Endodermal cell (in vitro differentiated cells): ENCODE measurements around the gene ZNF318. TPM values are rescaled to one million over a fixed set of nuclear protein-coding genes. Genes with fewer than 3 reads are reported as not detected.

Source experiments
- DNase-seq: peaks from one replicate; pipeline ENCODE4 v3.0.0-alpha.2; 2017
- H3K27ac ChIP-seq: 2 replicates; pipeline ENCODE4 v1.5.1; 2013; ENCODE audit warnings: mild to moderate bottlenecking, low read depth, low read length, moderate library complexity
- H3K27me3 ChIP-seq: 2 replicates; pipeline ENCODE4 v1.6.1; 2013; ENCODE audit warnings: mild to moderate bottlenecking, low read length, moderate library complexity; ENCODE audit not compliant: insufficient read depth, control insufficient read depth, poor library complexity, severe bottlenecking
- H3K36me3 ChIP-seq: 2 replicates; pipeline ENCODE4 v1.7.0; 2013; ENCODE audit warnings: mild to moderate bottlenecking, low read length, moderate library complexity; ENCODE audit not compliant: control insufficient read depth, insufficient read depth
- H3K4me1 ChIP-seq: one replicate; pipeline ENCODE4 v1.7.0; 2013; ENCODE audit warnings: low read length; ENCODE audit not compliant: control insufficient read depth, insufficient read depth
- H3K4me3 ChIP-seq: 2 replicates; pipeline ENCODE4 v1.5.1; 2013; ENCODE audit warnings: mild to moderate bottlenecking, low read length, moderate library complexity
- H3K9ac ChIP-seq: 2 replicates; pipeline ENCODE4 v1.6.1; 2013; ENCODE audit warnings: mild to moderate bottlenecking, low read length, moderate library complexity; ENCODE audit not compliant: poor library complexity, severe bottlenecking; ENCODE audit errors: extremely low read depth
- H3K9me3 ChIP-seq: 2 replicates; pipeline ENCODE4 v1.6.1; 2013; ENCODE audit warnings: mild to moderate bottlenecking, low read length, moderate library complexity; ENCODE audit not compliant: control insufficient read depth
- H3K27ac Mint-ChIP-seq: 2 replicates; pipeline ENCODE4 v1.8.0; 2020; ENCODE audit warnings: mixed read lengths
- H3K27me3 Mint-ChIP-seq: 2 replicates; pipeline ENCODE4 v1.8.0; 2021; ENCODE audit warnings: mild to moderate bottlenecking, mixed read lengths; ENCODE audit not compliant: insufficient read depth
- H3K36me3 Mint-ChIP-seq: 2 replicates; pipeline ENCODE4 v1.8.0; 2020; ENCODE audit warnings: low read depth, mixed read lengths
- H3K4me1 Mint-ChIP-seq: 2 replicates; pipeline ENCODE4 v1.8.0; 2020; ENCODE audit warnings: mixed read lengths
- H3K4me3 Mint-ChIP-seq: 2 replicates; pipeline ENCODE4 v1.8.0; 2020; ENCODE audit warnings: mild to moderate bottlenecking, moderate library complexity, mixed read lengths
- H3K9me3 Mint-ChIP-seq: 2 replicates; pipeline ENCODE4 v1.8.0; 2020; ENCODE audit warnings: mild to moderate bottlenecking, mixed read lengths
- CTCF ChIP-seq: fragments of 200-600 bp; sonication (generic); conservative IDR thresholded peaks from 2 replicates; pipeline ENCODE4 v1.5.0; 2021; ENCODE audit warnings: antibody characterized with exemption, mild to moderate bottlenecking
- WGBS, 2 experiments: methylation state at CpG; one replicate each; pipeline versions ENCODE4 v1.1.5 to v1.1.7; 2013; ENCODE audit warnings: missing lambda C conversion rate in 2 of 2, mixed read lengths in 1 of 2; ENCODE audit not compliant: insufficient coverage in 1 of 2, insufficient read length in 1 of 2; 5-methylcytosine and 5-hydroxymethylcytosine counted together
- total RNA-seq, 2 donors: library from RNA; stranded (reverse); fragmentation: NEBNext Ultra II Directional in 1 of 2; extraction: Animal tissue kit (Norgen Biotek cat#: 25700) in 1 of 2; gene quantifications; 2 replicates in 1 of 2; 3 replicates in 1 of 2; pipeline ENCODE4 v1.2.1, GENCODE V29; 2021

ZNF318 gene
- total RNA-seq, 2 donors from 2014 or later: 21.3 to 26.4 TPM

- Mint-ChIP-seq H3K9me3 (no peaks in the 10 kb centered on the region), H3K4me3 (no peak overlapping the region), H3K27ac (no peak overlapping the region), H3K36me3 (no peaks in the 10 kb centered on the region), H3K27me3 (peaks cover 10% of the 10 kb centered on the region), H3K4me1 (peaks cover 16% of the 10 kb centered on the region)
- no peaks in the 10 kb centered on the region for H3K9me3 ChIP-seq
- no peak for TF ChIP-seq CTCF
- H3K27me3 ChIP-seq: no peaks in the 10 kb centered on the region
- H3K4me3 ChIP-seq: no peak overlapping the region
- WGBS, 2 experiments: 82 to 83% methylated on average over 3 of the region's 3 CpGs
- H3K27ac ChIP-seq: no peak overlapping the region
- no peak for DNase-seq
- H3K4me1 ChIP-seq: no peaks in the 10 kb centered on the region
- H3K9ac ChIP-seq: no peak overlapping the region
- no peaks in the 10 kb centered on the region for H3K36me3 ChIP-seq
These were observed 79.0 kb downstream of the ZNF318 start for GRCh38 chr6:43290339-43290904.

GRCh38 chr6:43287717-43288679 lies 81.4 kb downstream of the ZNF318 start:
- Histone ChIP-seq H3K4me3 (no peak overlapping the region), H3K9me3 (no peaks in the 10 kb centered on the region), H3K4me1 (no peaks in the 10 kb centered on the region), H3K9ac (no peak overlapping the region), H3K27ac (no peak overlapping the region), H3K36me3 (no peaks in the 10 kb centered on the region), H3K27me3 (no peaks in the 10 kb centered on the region)
- Mint-ChIP-seq H3K4me1 (peaks cover 17% of the 10 kb centered on the region), H3K4me3 (no peak overlapping the region), H3K36me3 (no peaks in the 10 kb centered on the region), H3K9me3 (no peaks in the 10 kb centered on the region), H3K27ac (no peak overlapping the region), H3K27me3 (peaks cover 12% of the 10 kb centered on the region)
- TF ChIP-seq CTCF: no peak
- DNase-seq: no peak
- WGBS, 2 experiments: 77 to 100% methylated on average over 2 to 7 of the region's 7 CpGs

- no peak overlapping the region for H3K9ac ChIP-seq
- H3K9me3 ChIP-seq: no peaks in the 10 kb centered on the region
- no peak overlapping the region for H3K4me3 ChIP-seq
- no peaks in the 10 kb centered on the region for H3K27me3 ChIP-seq
- peaks cover 17% of the 10 kb centered on the region for H3K27me3 Mint-ChIP-seq
- DNase-seq: peak; percentile 82
- H3K4me1 Mint-ChIP-seq: peaks cover 17% of the 10 kb centered on the region
- TF ChIP-seq CTCF: peak; percentile 77
- H3K36me3 ChIP-seq: no peaks in the 10 kb centered on the region
- no peak overlapping the region for H3K4me3 Mint-ChIP-seq
- no peak overlapping the region for H3K27ac ChIP-seq
- no peaks in the 10 kb centered on the region for H3K36me3 Mint-ChIP-seq
- H3K27ac Mint-ChIP-seq: no peak overlapping the region
- no peaks in the 10 kb centered on the region for H3K4me1 ChIP-seq
- WGBS, 2 experiments: 65 to 76% methylated on average over 3 to 10 of the region's 10 CpGs
- H3K9me3 Mint-ChIP-seq: no peaks in the 10 kb centered on the region
These were observed 82.3 kb downstream of the ZNF318 start for GRCh38 chr6:43286980-43287716.
